Mesenchymal stem cell (in vitro differentiated cells and primary cell): Measurements from ENCODE around the gene VAPB.

Experiments
- DNase-seq: peaks from one replicate; pipeline ENCODE4 v3.0.0-alpha.2; 2013
- H2AFZ ChIP-seq: one replicate; pipeline ENCODE4 v1.6.1; 2013; ENCODE audit warnings: low read depth, mild to moderate bottlenecking, control low read depth, inconsistent platforms, low read length, moderate library complexity
- H2AK5ac ChIP-seq: 2 replicates; pipeline ENCODE4 v1.6.1; 2013; ENCODE audit warnings: low read length, moderate library complexity, mild to moderate bottlenecking, inconsistent platforms; ENCODE audit not compliant: severe bottlenecking
- H2BK120ac ChIP-seq: one replicate; pipeline ENCODE4 v1.6.1; 2013; ENCODE audit warnings: low read depth, mild to moderate bottlenecking, inconsistent platforms, low read length, moderate library complexity
- H2BK12ac ChIP-seq, 2 experiments: one replicate each; pipeline ENCODE4 v1.6.1; 2013; ENCODE audit warnings: inconsistent platforms in 2 of 2, low read length in 2 of 2, mild to moderate bottlenecking in 2 of 2, moderate library complexity in 2 of 2, control low read depth in 1 of 2
- H2BK15ac ChIP-seq: one replicate; pipeline ENCODE4 v1.6.1; 2013; ENCODE audit warnings: mild to moderate bottlenecking, low read depth, inconsistent platforms; ENCODE audit not compliant: poor library complexity, severe bottlenecking
- H2BK5ac ChIP-seq: 2 replicates; pipeline ENCODE4 v1.6.1; 2013; ENCODE audit warnings: low read depth, mild to moderate bottlenecking, low read length, control low read depth, inconsistent platforms; ENCODE audit not compliant: poor library complexity, severe bottlenecking
- H3K14ac ChIP-seq, 2 experiments: one replicate each; pipeline ENCODE4 v1.6.1; 2013; ENCODE audit warnings: inconsistent platforms in 2 of 2, low read length in 2 of 2, control low read depth in 1 of 2, mild to moderate bottlenecking in 1 of 2, moderate library complexity in 1 of 2
- H3K18ac ChIP-seq, 2 experiments: one replicate each; pipeline ENCODE4 v1.6.1; 2013; ENCODE audit warnings: inconsistent platforms in 2 of 2, low read length in 2 of 2, control low read depth in 1 of 2, low read depth in 1 of 2, mild to moderate bottlenecking in 1 of 2
- H3K23ac ChIP-seq, 2 experiments: one replicate each; pipeline ENCODE4 v1.6.1; 2013; ENCODE audit warnings: inconsistent platforms in 2 of 2, low read length in 2 of 2, mild to moderate bottlenecking in 2 of 2, moderate library complexity in 2 of 2, control low read depth in 1 of 2
- H3K27ac ChIP-seq: 2 replicates; pipeline ENCODE4 v1.5.1; 2013; ENCODE audit warnings: mild to moderate bottlenecking, moderate library complexity, low read length, control low read depth, inconsistent platforms; ENCODE audit not compliant: poor library complexity, severe bottlenecking
- H3K27me3 ChIP-seq, 2 experiments: 2 replicates each; pipeline versions ENCODE4 v1.6.1 to v1.7.0; 2013; ENCODE audit warnings: low read length in 2 of 2, mild to moderate bottlenecking in 2 of 2, moderate library complexity in 2 of 2, control low read depth in 1 of 2, inconsistent platforms in 1 of 2; ENCODE audit not compliant: control insufficient read depth in 1 of 2, insufficient read depth in 1 of 2
- H3K36me3 ChIP-seq, 2 experiments: 2 replicates each; pipeline versions ENCODE4 v1.6.1 to v1.7.0; 2013; ENCODE audit warnings: low read length in 2 of 2, control low read depth in 1 of 2, inconsistent platforms in 1 of 2, low read depth in 1 of 2, mild to moderate bottlenecking in 1 of 2; ENCODE audit not compliant: insufficient read depth in 2 of 2, control insufficient read depth in 1 of 2
- H3K4ac ChIP-seq, 2 experiments: one replicate each; pipeline ENCODE4 v1.6.1; 2013; ENCODE audit warnings: inconsistent platforms in 2 of 2, low read length in 2 of 2, mild to moderate bottlenecking in 2 of 2, moderate library complexity in 2 of 2, control low read depth in 1 of 2, low read depth in 1 of 2
- H3K4me1 ChIP-seq: 2 replicates; pipeline ENCODE4 v1.6.1; 2013; ENCODE audit warnings: low read depth, low read length, control low read depth; ENCODE audit not compliant: control insufficient read depth, insufficient read depth
- H3K4me2 ChIP-seq: 2 replicates; pipeline ENCODE4 v1.6.1; 2013; ENCODE audit warnings: low read length, mild to moderate bottlenecking, inconsistent platforms; ENCODE audit not compliant: poor library complexity, severe bottlenecking
- H3K4me3 ChIP-seq, 2 experiments: 2 replicates each; pipeline versions ENCODE4 v1.5.1 to v1.7.0; 2013; ENCODE audit warnings: low read length in 2 of 2, mild to moderate bottlenecking in 2 of 2, control low read depth in 1 of 2, low read depth in 1 of 2; ENCODE audit not compliant: insufficient read depth in 1 of 2
- H3K79me1 ChIP-seq: replicated peaks from 2 replicates; pipeline ENCODE4 v1.6.1; 2013; ENCODE audit warnings: mild to moderate bottlenecking, control low read depth, low read length, inconsistent platforms; ENCODE audit not compliant: poor library complexity, severe bottlenecking
- H3K9ac ChIP-seq: 2 replicates; pipeline ENCODE4 v1.7.0; 2013; ENCODE audit warnings: mild to moderate bottlenecking, low read length, moderate library complexity
- H3K9me3 ChIP-seq: 2 replicates; pipeline ENCODE4 v1.7.0; 2013; ENCODE audit warnings: mild to moderate bottlenecking, low read length; ENCODE audit not compliant: control insufficient read depth
- H4K8ac ChIP-seq: one replicate; pipeline ENCODE4 v1.6.1; 2013; ENCODE audit warnings: inconsistent platforms, mild to moderate bottlenecking, low read length, moderate library complexity
- H4K91ac ChIP-seq: one replicate; pipeline ENCODE4 v1.6.1; 2013; ENCODE audit warnings: mild to moderate bottlenecking, low read length, inconsistent platforms
- WGBS: methylation state at CpG from one replicate; pipeline ENCODE4 v1.1.7; 2013; ENCODE audit warnings: mixed read lengths; 5-methylcytosine and 5-hydroxymethylcytosine counted together

Gene VAPB

DNA sequence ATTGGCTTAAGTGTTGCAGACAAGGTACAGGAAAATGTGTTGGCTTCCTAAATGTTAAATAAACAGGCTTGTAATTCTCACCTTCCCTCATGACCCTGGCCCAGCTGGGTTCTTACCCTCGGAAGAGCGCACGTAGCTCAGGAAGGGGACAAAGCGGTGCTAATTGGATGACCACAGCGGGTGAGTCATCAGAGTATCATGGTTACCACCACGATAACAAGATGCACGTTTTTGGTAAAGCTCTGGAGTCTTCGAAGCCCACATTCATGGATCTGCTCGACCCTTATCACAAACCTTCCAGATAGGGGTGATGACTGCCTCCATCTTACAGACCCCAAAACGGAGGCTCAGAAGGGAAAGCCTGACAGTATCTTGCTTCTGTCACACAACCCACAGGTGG, 93.4 kb downstream of the VAPB start:
- Histone ChIP-seq H2BK5ac (no peak overlapping the region), H2BK120ac (no peak overlapping the region), H3K27ac (no peak overlapping the region), H3K14ac (no peak overlapping the region), H4K91ac (no peak overlapping the region), H3K4me1 (peaks cover 2% of the 10 kb centered on the region), H3K4me2 (no peak overlapping the region), H2AFZ (no peak overlapping the region), H3K4me3 (no peak overlapping the region), H3K9ac (no peak overlapping the region), H3K18ac (no peak overlapping the region), H2BK15ac (no peak overlapping the region), H2BK12ac (no peak overlapping the region), H3K23ac (no peak overlapping the region), H3K4ac (no peak overlapping the region), H3K79me1 (no peaks in the 10 kb centered on the region), H3K27me3 (peaks cover 0 to 3% of the 10 kb centered on the region in 2 experiments), H2AK5ac (no peak overlapping the region), H4K8ac (no peak overlapping the region), H3K9me3 (peaks cover 42% of the 10 kb centered on the region), H3K36me3 (no peaks in the 10 kb centered on the region)
- WGBS: 40% methylated on average over 10 of the region's 10 CpGs
- peak; percentile 10 for DNase-seq

DNA sequence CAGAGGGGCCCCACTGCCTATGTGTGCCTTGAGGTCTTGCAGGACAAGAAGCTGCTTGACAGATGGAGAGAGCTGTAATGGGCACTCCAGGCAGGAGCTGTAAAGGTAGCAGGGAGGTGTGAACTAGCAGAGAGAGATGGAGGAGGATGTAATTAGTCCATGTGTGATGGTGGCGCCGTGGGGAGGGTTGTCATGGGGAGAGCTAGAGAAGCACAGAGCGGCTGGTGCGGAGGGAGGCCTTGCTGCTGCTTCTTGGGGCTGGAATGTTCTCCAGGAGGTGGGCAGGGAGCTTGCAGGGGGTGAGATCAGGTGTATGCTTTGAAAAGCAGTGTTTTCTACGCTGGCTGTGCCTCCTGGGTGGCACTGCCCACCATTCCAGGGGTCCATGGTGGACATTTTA, 94.0 kb downstream of the VAPB start:
- Histone ChIP-seq H2AK5ac (no peak overlapping the region), H3K79me1 (no peaks in the 10 kb centered on the region), H3K4me3 (no peak overlapping the region), H3K4ac (no peak overlapping the region), H2BK15ac (no peak overlapping the region), H3K23ac (no peak overlapping the region), H3K14ac (no peak overlapping the region), H3K4me1 (peaks cover 2% of the 10 kb centered on the region), H2AFZ (no peak overlapping the region), H2BK120ac (peak overlapping the region; percentile 45), H3K18ac (no peak overlapping the region), H3K36me3 (no peaks in the 10 kb centered on the region), H3K27me3 (peaks cover 0 to 3% of the 10 kb centered on the region in 2 experiments), H2BK12ac (no peak overlapping the region), H3K4me2 (no peak overlapping the region), H2BK5ac (no peak overlapping the region), H4K91ac (no peak overlapping the region), H3K27ac (no peak overlapping the region), H4K8ac (no peak overlapping the region), H3K9ac (no peak overlapping the region), H3K9me3 (peaks cover 43% of the 10 kb centered on the region)
- DNase-seq: no peak
- 57% methylated on average over 5 of the region's 5 CpGs for WGBS

DNA sequence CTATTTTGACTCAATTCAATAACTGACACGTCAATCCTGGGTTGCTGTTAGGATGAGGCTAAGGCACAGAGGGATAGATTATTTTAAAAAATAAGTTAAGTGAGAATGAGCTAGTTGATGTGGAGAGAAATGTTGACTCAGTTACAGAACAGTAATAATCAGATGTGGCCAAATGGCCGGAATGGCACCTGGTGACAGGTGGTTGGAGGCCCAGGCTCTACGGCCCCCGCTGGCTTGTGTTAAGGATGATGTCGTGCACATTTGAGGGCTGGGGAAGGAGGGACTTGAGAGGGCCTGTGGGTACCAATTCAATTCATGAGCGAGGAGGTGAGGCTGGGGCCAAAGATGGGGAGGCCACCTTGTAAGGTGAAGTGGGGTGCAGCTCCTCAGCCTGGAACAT, 94.4 kb downstream of the VAPB start:
- Histone ChIP-seq H3K27ac (no peak overlapping the region), H2AFZ (no peak overlapping the region), H3K36me3 (no peaks in the 10 kb centered on the region), H3K4me2 (no peak overlapping the region), H2BK5ac (no peak overlapping the region), H3K4me1 (peaks cover 2% of the 10 kb centered on the region), H2BK120ac (no peak overlapping the region), H4K91ac (no peak overlapping the region), H3K9ac (no peak overlapping the region), H2BK15ac (no peak overlapping the region), H3K18ac (no peak overlapping the region), H3K23ac (no peak overlapping the region), H3K4me3 (no peak overlapping the region), H3K27me3 (peaks cover 0 to 3% of the 10 kb centered on the region in 2 experiments), H3K79me1 (no peaks in the 10 kb centered on the region), H3K4ac (no peak overlapping the region), H2BK12ac (no peak overlapping the region), H3K14ac (no peak overlapping the region), H2AK5ac (no peak overlapping the region), H3K9me3 (peaks cover 43% of the 10 kb centered on the region), H4K8ac (no peak overlapping the region)
- 89% methylated on average over 6 of the region's 6 CpGs for WGBS
- DNase-seq: no peak

DNA sequence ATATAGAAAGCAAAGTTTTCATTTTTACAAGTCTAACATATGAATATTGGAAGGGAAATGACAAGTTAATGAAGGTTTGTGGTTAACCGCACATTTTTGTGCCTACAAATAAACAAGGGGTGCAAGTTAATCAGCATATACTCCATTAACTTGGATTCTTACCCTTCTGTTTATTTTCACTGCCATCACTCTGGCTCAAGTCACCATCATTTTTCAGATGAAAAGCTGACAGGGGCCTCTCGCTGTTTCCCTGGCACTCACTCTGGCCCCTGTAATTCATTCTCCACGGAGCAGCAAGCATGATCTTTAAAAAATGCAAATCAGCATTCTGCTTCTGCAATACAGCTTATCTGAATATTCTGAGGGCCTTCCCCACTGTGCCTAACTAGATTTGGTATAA, 96.4 kb downstream of the VAPB start:
- Histone ChIP-seq H2AFZ (no peak overlapping the region), H2BK15ac (no peak overlapping the region), H3K27me3 (peaks cover 0 to 3% of the 10 kb centered on the region in 2 experiments), H3K4me2 (no peak overlapping the region), H3K14ac (no peak overlapping the region), H4K8ac (no peak overlapping the region), H3K79me1 (no peaks in the 10 kb centered on the region), H3K23ac (no peak overlapping the region), H2BK5ac (no peak overlapping the region), H3K9me3 (peaks cover 44% of the 10 kb centered on the region), H3K4ac (no peak overlapping the region), H3K18ac (no peak overlapping the region), H3K36me3 (no peaks in the 10 kb centered on the region), H3K9ac (no peak overlapping the region), H2BK12ac (no peak overlapping the region), H3K4me3 (no peak overlapping the region), H4K91ac (no peak overlapping the region), H3K4me1 (peaks cover 2% of the 10 kb centered on the region), H2BK120ac (no peak overlapping the region), H2AK5ac (no peak overlapping the region), H3K27ac (no peak overlapping the region)
- DNase-seq: no peak
- 82% methylated on average over 3 of the region's 3 CpGs for WGBS
